ENCODE measurements around the gene AMPD3.

DNA sequence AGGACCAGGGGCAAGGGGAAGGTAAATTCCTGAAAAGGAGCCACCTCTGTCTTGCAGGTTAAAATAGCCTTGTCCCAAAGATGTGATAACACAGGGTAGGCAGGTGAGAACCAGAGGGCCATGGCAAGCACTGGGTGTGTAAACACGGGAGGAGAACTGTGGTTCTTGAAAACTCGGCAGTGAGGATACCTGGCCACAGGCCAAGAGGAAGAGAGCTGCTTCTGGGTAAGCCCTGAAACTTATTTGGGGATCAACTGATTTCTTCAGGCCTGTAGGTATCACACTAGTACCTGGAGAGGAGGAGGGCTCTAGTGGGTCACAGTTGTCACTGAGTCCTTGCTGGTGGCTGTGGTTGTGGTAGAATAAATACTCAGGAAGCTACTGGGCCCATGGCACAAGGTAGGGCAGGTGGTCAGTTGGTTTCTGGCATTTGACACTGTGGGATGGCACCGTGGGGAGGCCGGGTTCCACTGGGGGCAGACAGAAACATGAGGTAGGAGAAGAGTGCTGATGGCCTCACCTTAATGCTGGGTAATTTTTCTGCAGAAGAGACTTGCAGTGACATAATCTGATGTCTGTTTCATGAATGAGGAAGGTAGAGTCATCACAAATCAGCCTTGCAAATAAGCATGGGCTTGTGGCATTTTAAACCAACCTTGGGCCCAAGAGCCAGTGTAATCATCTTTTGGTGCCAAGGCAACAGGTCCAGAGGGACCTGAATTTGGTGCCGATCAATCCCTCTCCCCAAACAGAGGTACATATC, 22.0 kb downstream of the AMPD3 start:
- no peak for TF ChIP-seq POLR2A (IDR thresholded peaks at IDR 0.05)
- TF ChIP-seq, protein P1, sequence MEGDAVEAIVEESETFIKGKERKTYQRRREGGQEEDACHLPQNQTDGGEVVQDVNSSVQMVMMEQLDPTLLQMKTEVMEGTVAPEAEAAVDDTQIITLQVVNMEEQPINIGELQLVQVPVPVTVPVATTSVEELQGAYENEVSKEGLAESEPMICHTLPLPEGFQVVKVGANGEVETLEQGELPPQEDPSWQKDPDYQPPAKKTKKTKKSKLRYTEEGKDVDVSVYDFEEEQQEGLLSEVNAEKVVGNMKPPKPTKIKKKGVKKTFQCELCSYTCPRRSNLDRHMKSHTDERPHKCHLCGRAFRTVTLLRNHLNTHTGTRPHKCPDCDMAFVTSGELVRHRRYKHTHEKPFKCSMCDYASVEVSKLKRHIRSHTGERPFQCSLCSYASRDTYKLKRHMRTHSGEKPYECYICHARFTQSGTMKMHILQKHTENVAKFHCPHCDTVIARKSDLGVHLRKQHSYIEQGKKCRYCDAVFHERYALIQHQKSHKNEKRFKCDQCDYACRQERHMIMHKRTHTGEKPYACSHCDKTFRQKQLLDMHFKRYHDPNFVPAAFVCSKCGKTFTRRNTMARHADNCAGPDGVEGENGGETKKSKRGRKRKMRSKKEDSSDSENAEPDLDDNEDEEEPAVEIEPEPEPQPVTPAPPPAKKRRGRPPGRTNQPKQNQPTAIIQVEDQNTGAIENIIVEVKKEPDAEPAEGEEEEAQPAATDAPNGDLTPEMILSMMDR (IDR thresholded peaks at IDR 0.05): no peak

All from uterus (tissue), 2 donors.